SK-N-SH (cell line): ENCODE results near the gene MSH4. TPM values are rescaled to one million over a fixed set of nuclear protein-coding genes. Genes with fewer than 3 reads are reported as not detected.
A peak's percentile ranks its signal among the peaks of the same experiment; 100 is the strongest.

ENCODE experiments used
- CTCF ChIA-PET: fragments of 300-600, 350-600 bp; formaldehyde crosslinking; extraction: SDS; loops from one replicate; lab custom pipeline; 2021; lab: Yijun Ruan, JAX
- POLR2A ChIA-PET: fragments of 350-600 bp; sonication (Branson Sonifier 250); formaldehyde crosslinking; extraction: SDS; loops from one replicate; lab custom pipeline; 2020; ENCODE audit warnings: antibody characterized with exemption, inconsistent platforms; lab: Yijun Ruan, JAX
- DNase-seq: peaks from one replicate; pipeline ENCODE4 v3.0.0; 2012
- H2AFZ ChIP-seq: fragments of 200-600 bp; sonication (generic); 2 replicates; pipeline ENCODE4 v1.8.1; 2016; ENCODE audit warnings: antibody characterized with exemption, mild to moderate bottlenecking, low read depth
- H3F3A ChIP-seq: fragments of 200-600 bp; sonication (generic); replicated peaks from 2 replicates; pipeline ENCODE3; 2016; ENCODE audit warnings: antibody characterized with exemption, mild to moderate bottlenecking; ENCODE audit not compliant: insufficient read depth
- H3K27ac ChIP-seq, 2 experiments: fragments of 200-500 bp in 1 of 2; fragments of 200-600 bp in 1 of 2; sonication (Bioruptor generic) in 1 of 2; sonication (generic), shearing (Covaris generic) in 1 of 2; 2 replicates each; pipeline versions ENCODE4 v1.5.1 to v1.6.1; 2014 to 2016; ENCODE audit warnings: low read depth in 2 of 2, inconsistent platforms in 1 of 2, low read length in 1 of 2, mild to moderate bottlenecking in 1 of 2, mixed read lengths in 1 of 2
- H3K27me3 ChIP-seq: fragments of 200-600 bp; sonication (generic), shearing (Covaris generic); 2 replicates; pipeline ENCODE4 v1.6.1; 2016; ENCODE audit warnings: mixed run types; ENCODE audit not compliant: insufficient read depth
- H3K36me3 ChIP-seq, 2 experiments: fragments of 200-500 bp in 1 of 2; fragments of 200-600 bp in 1 of 2; sonication (Bioruptor generic) in 1 of 2; sonication (generic) in 1 of 2; replicated peaks in 1 of 2; 2 replicates each; pipeline versions ENCODE3 to v1.5.1; 2014 to 2016; ENCODE audit warnings: low read length in 1 of 2, mild to moderate bottlenecking in 1 of 2; ENCODE audit not compliant: insufficient read depth in 2 of 2, control insufficient read depth in 1 of 2
- H3K4me1 ChIP-seq, 2 experiments: fragments of 200-500 bp in 1 of 2; fragments of 200-600 bp in 1 of 2; sonication (Bioruptor generic) in 1 of 2; sonication (generic), shearing (Covaris generic) in 1 of 2; 2 replicates each; pipeline versions ENCODE4 v1.5.1 to v1.6.1; 2014 to 2016; ENCODE audit warnings: low read depth in 1 of 2, low read length in 1 of 2, mixed run types in 1 of 2; ENCODE audit not compliant: insufficient read depth in 2 of 2, control insufficient read depth in 1 of 2
- H3K4me2 ChIP-seq: fragments of 200-600 bp; sonication (generic), shearing (Covaris generic); 2 replicates; pipeline ENCODE4 v1.6.1; 2017; ENCODE audit warnings: mixed run types
- H3K4me3 ChIP-seq, 2 experiments: fragments of 200-500 bp in 1 of 2; fragments of 200-600 bp in 1 of 2; sonication (Bioruptor generic) in 1 of 2; sonication (generic), shearing (Covaris generic) in 1 of 2; 2 replicates each; pipeline versions ENCODE4 v1.5.1 to v1.8.1; 2014 to 2016; ENCODE audit warnings: low read depth in 2 of 2, inconsistent platforms in 1 of 2, low read length in 1 of 2, mild to moderate bottlenecking in 1 of 2, mixed read lengths in 1 of 2, moderate library complexity in 1 of 2
- H3K79me2 ChIP-seq: fragments of 200-600 bp; sonication (generic); 2 replicates; pipeline ENCODE4 v1.8.1; 2017; ENCODE audit warnings: mild to moderate bottlenecking; ENCODE audit not compliant: insufficient read depth
- H3K9ac ChIP-seq: fragments of 200-600 bp; sonication (generic); 2 replicates; pipeline ENCODE4 v1.6.1; 2017; ENCODE audit warnings: mixed run types
- H3K9me2 ChIP-seq: fragments of 200-600 bp; sonication (generic); 2 replicates; pipeline ENCODE4 v1.6.1; 2017; ENCODE audit warnings: mixed run types
- H3K9me3 ChIP-seq: fragments of 200-600 bp; sonication (generic); 2 replicates; pipeline ENCODE4 v1.6.1; 2017; ENCODE audit warnings: mixed run types, mild to moderate bottlenecking, moderate library complexity
- H4K20me1 ChIP-seq: fragments of 200-600 bp; sonication (generic); 2 replicates; pipeline ENCODE4 v1.6.1; 2017; ENCODE audit warnings: mild to moderate bottlenecking, mixed run types; ENCODE audit not compliant: insufficient read depth
- EP300 ChIP-seq, 2 experiments: IDR thresholded peaks; 2 replicates each; pipeline versions ENCODE4 v1.4.0 to v1.6.1; 2012; ENCODE audit warnings: borderline replicate concordance in 1 of 2, low read depth in 1 of 2, low read length in 1 of 2
- EZH2phosphoT487 ChIP-seq: fragments of 200-600 bp; sonication (generic); IDR thresholded peaks from 2 replicates; pipeline ENCODE4 v1.6.1; 2017; ENCODE audit warnings: low read depth, mixed run types, mild to moderate bottlenecking, antibody characterized with exemption, moderate library complexity, borderline replicate concordance
- FOSL2 ChIP-seq: IDR thresholded peaks from 2 replicates; pipeline ENCODE4 v1.4.0; 2012; ENCODE audit warnings: low read depth, mild to moderate bottlenecking, moderate library complexity, borderline replicate concordance
- FOXJ3 ChIP-seq: sonication (generic); formaldehyde crosslinking; IDR thresholded peaks from 2 replicates; pipeline ENCODE4 v1.5.1; 2020; ENCODE audit warnings: mild to moderate bottlenecking, missing genetic modification reagents
- FOXM1 ChIP-seq: IDR thresholded peaks from 2 replicates; pipeline ENCODE4 v1.4.0; 2012; ENCODE audit warnings: low read depth, mild to moderate bottlenecking
- GABPA ChIP-seq: IDR thresholded peaks from 2 replicates; pipeline ENCODE4 v1.4.0; 2012; ENCODE audit warnings: low read depth, mild to moderate bottlenecking
- GATA2 ChIP-seq: sonication (generic); formaldehyde crosslinking; IDR thresholded peaks from 2 replicates; pipeline ENCODE4 v1.5.0; 2020; ENCODE audit warnings: mild to moderate bottlenecking, missing genetic modification reagents
- JUND ChIP-seq: IDR thresholded peaks from 2 replicates; pipeline ENCODE4 v1.4.0; 2012
- MEF2A ChIP-seq: IDR thresholded peaks from 2 replicates; pipeline ENCODE4 v1.4.0; 2012; ENCODE audit warnings: low read depth, borderline replicate concordance
- MXI1 ChIP-seq: IDR thresholded peaks from 2 replicates; pipeline ENCODE4 v1.6.1; 2012; ENCODE audit warnings: mild to moderate bottlenecking, low read depth, low read length, improper control_type of control experiment
- NRF1 ChIP-seq: IDR thresholded peaks from 2 replicates; pipeline ENCODE4 v1.6.1; 2012; ENCODE audit warnings: low read depth, mild to moderate bottlenecking, low read length
- RAD21 ChIP-seq: IDR thresholded peaks from 2 replicates; pipeline ENCODE4 v1.6.1; 2012; ENCODE audit warnings: mild to moderate bottlenecking, low read length
- RXRA ChIP-seq: IDR thresholded peaks from 2 replicates; pipeline ENCODE4 v1.4.0; 2012; ENCODE audit warnings: low read depth, mild to moderate bottlenecking, borderline replicate concordance
- SIN3A ChIP-seq: IDR thresholded peaks from 2 replicates; pipeline ENCODE4 v1.6.1; 2012; ENCODE audit warnings: low read depth, mild to moderate bottlenecking, low read length, moderate library complexity, borderline replicate concordance
- SMC3 ChIP-seq: IDR thresholded peaks from 2 replicates; pipeline ENCODE4 v1.6.1; 2012; ENCODE audit warnings: low read depth, low read length, improper control_type of control experiment
- TAF1 ChIP-seq: IDR thresholded peaks from 2 replicates; pipeline ENCODE4 v1.6.1; 2012; ENCODE audit warnings: low read depth, mild to moderate bottlenecking, low read length, moderate library complexity, borderline replicate concordance
- USF1 ChIP-seq: IDR thresholded peaks from 2 replicates; pipeline ENCODE4 v1.4.0; 2012; ENCODE audit warnings: low read depth, borderline replicate concordance
- YY1 ChIP-seq: IDR thresholded peaks from 2 replicates; pipeline ENCODE4 v1.4.0; 2012; ENCODE audit warnings: low read depth, mild to moderate bottlenecking
- WGBS: methylation state at CpG from one replicate; pipeline ENCODE4 v1.1.6; 2017; ENCODE audit warnings: low lambda C conversion rate; 5-methylcytosine and 5-hydroxymethylcytosine counted together
- polyA plus RNA-seq, 3 experiments: library from polyadenylated mRNA; depleted of rRNA; stranded (reverse); fragments of >200 nt; gene quantifications; 2 replicates each; pipeline ENCODE4 v1.2.3, GENCODE V29; 2012

The MSH4 gene
- polyA plus RNA-seq, 1 of the 3 experiments (the other 2 are of a cell fraction) = not detected

GRCh38 chr1:75791022-75791421, 5.7 kb upstream of the MSH4 start:
- Histone ChIP-seq H3F3A (peaks cover 70% of the 10 kb centered on the region), H3K4me1 (peaks cover 8 to 22% of the 10 kb centered on the region in 2 experiments), H4K20me1 (peaks cover 87% of the 10 kb centered on the region), H3K79me2 (peaks cover 75% of the 10 kb centered on the region), H3K36me3 (peaks cover 73 to 88% of the 10 kb centered on the region in 2 experiments), H3K9ac (no peak overlapping the region), H3K4me2 (peak overlapping the region; percentile 78), H3K27me3 (no peaks in the 10 kb centered on the region), H3K9me3 (no peaks in the 10 kb centered on the region), H3K4me3 (no peak overlapping the region), H2AFZ (no peak overlapping the region), H3K27ac (peak overlapping the region in 1 of 2 experiments; percentile 34; a peak in 2 of 4 replicates), H3K9me2 (no peaks in the 10 kb centered on the region)
- TF ChIP-seq RXRA = no peak
- TF ChIP-seq SIN3A = no peak
- TF ChIP-seq MEF2A = no peak
- no peak for TF ChIP-seq SMC3
- TF ChIP-seq YY1 = no peak
- TF ChIP-seq USF1 = no peak
- no peak for TF ChIP-seq GABPA
- no peak for TF ChIP-seq MXI1
- no peak for TF ChIP-seq GATA2 (CRISPR knock-in tag)
- no peak for TF ChIP-seq NRF1
- TF ChIP-seq TAF1 = no peak
- TF ChIP-seq FOSL2 = no peak
- ChIA-PET POLR2A (no interaction called here), CTCF (interaction anchor here (0.8 kb wide), 1 partner anchor 9 kb away, joined by 3 read pairs; no protein-coding TSS in a partner anchor)
- WGBS = 84% methylated on average over 1 of the region's 1 CpG
- DNase-seq = no peak

- CTCF ChIA-PET = no interaction called here
- Histone ChIP-seq H3K9me2 (no peaks in the 10 kb centered on the region), H3K79me2 (peaks cover 64% of the 10 kb centered on the region), H3K27ac (peak overlapping the region in 1 of 2 experiments; percentile 34; a peak in 2 of 4 replicates), H3F3A (peaks cover 74% of the 10 kb centered on the region), H2AFZ (no peak overlapping the region), H3K4me1 (peaks cover 8 to 22% of the 10 kb centered on the region in 2 experiments), H3K9me3 (no peaks in the 10 kb centered on the region), H3K27me3 (no peaks in the 10 kb centered on the region), H3K4me2 (no peak overlapping the region), H3K4me3 (no peak overlapping the region), H3K36me3 (peaks cover 79 to 85% of the 10 kb centered on the region in 2 experiments), H4K20me1 (peaks cover 83% of the 10 kb centered on the region), H3K9ac (no peak overlapping the region)
- POLR2A ChIA-PET = no interaction called here
- 100% methylated on average over 3 of the region's 3 CpGs for WGBS
- TF ChIP-seq YY1 (no peak), FOXJ3 (CRISPR knock-in tag) (no peak), FOXM1 (no peak), JUND (no peak), EP300 (IDR thresholded peaks at IDR 0.05; ENCODE audit: borderline replicate concordance in 1 of 2, low read depth in 1 of 2, low read length in 1 of 2) (no peak), RAD21 (no peak), TAF1 (no peak), SIN3A (no peak), USF1 (no peak), EZH2phosphoT487 (no peak)
- no peak for DNase-seq
Observed at GRCh38 chr1:75792091-75792490, 4.6 kb upstream of the MSH4 start.
